Adrenal gland (tissue), 12 donors: ENCODE data around the gene ZNRF1. TPM values are rescaled to one million over a fixed set of nuclear protein-coding genes. Genes with fewer than 3 reads are reported as not detected.

Experiments used
- DNase-seq, 7 donors: peaks; one replicate each; pipeline ENCODE4 v3.0.0-alpha.2; 2019 to 2020
- H3K27ac ChIP-seq, 5 donors: fragments of 200-600 bp; sonication (generic) in 4 of 5; 1 replicate in 3 of 5; 2 replicates in 2 of 5; pipeline versions ENCODE4 v1.5.1 to v1.8.0; 2016 to 2020; ENCODE audit warnings: mild to moderate bottlenecking in 1 of 5
- H3K27me3 ChIP-seq: fragments of 200-600 bp; 2 replicates; pipeline ENCODE4 v1.8.0; 2021
- H3K36me3 ChIP-seq, 2 donors: fragments of 200-600 bp; replicated peaks in 1 of 2; 1 replicate in 1 of 2; 2 replicates in 1 of 2; pipeline versions ENCODE4 v1.5.1 to v1.8.0; 2018 to 2022
- H3K4me1 ChIP-seq, 2 donors: fragments of 200-600 bp; replicated peaks in 1 of 2; 1 replicate in 1 of 2; 2 replicates in 1 of 2; pipeline versions ENCODE4 v1.5.1 to v1.8.0; 2018 to 2021
- H3K4me3 ChIP-seq, 4 donors: fragments of 200-600 bp; sonication (generic) in 3 of 4; one replicate each; pipeline ENCODE4 v1.5.1; 2016 to 2018
- H3K9me3 ChIP-seq, 3 donors: fragments of 200-600 bp; sonication (generic) in 1 of 3; replicated peaks in 1 of 3; 1 replicate in 2 of 3; 2 replicates in 1 of 3; pipeline versions ENCODE4 v1.5.1 to v1.8.0; 2016 to 2021
- CTCF ChIP-seq, 6 experiments: fragments of 450-650 bp in 4 of 6; fragments of 200-600 bp in 2 of 6; sonication (generic) in 1 of 6; IDR thresholded peaks; 1 replicate in 5 of 6; 2 replicates in 1 of 6; pipeline versions ENCODE4 v1.5.1 to v1.8.0; 2016 to 2021; ENCODE audit warnings: antibody characterized with exemption in 6 of 6, mild to moderate bottlenecking in 2 of 6, moderate library complexity in 1 of 6
- POLR2A ChIP-seq, 2 donors: fragments of 450-650 bp; IDR thresholded peaks; one replicate each; pipeline ENCODE4 v1.6.1; 2017; ENCODE audit warnings: antibody characterized with exemption in 2 of 2, mild to moderate bottlenecking in 2 of 2, moderate library complexity in 1 of 2
- WGBS, 4 donors: extraction: QIAGEN DNeasy Blood & Tissue Kit in 2 of 4; methylation state at CpG; one replicate each; pipeline versions ENCODE4 v1.1.5 to v1.1.7; 2013 to 2017; 5-methylcytosine and 5-hydroxymethylcytosine counted together
- intact Hi-C, 2 donors: fragments of 100-400 bp; cut with DNase I; formaldehyde crosslinking; loops; one replicate each; pipeline versions ENCODE4 v1.14.1 to v1.15.0; 2022 to 2023
- polyA plus RNA-seq, 3 donors: library from polyadenylated mRNA; stranded (reverse); fragments of 200-250 nt in 2 of 3; fragments of 350-450 nt in 1 of 3; fragmentation: Illumina TruSeq in 1 of 3; extraction: RNeasy Lipid Tissue Mini Kit (QIAGEN cat#74804) in 1 of 3; gene quantifications; one replicate each; pipeline ENCODE4 v1.2.3, GENCODE V29; 2013 to 2014
- total RNA-seq, 9 donors: library from RNA; depleted of rRNA in 4 of 9; stranded (reverse); fragments of >200 nt in 4 of 9; fragments of 120-200 nt in 1 of 9; fragmentation: NEBNext Ultra II Directional in 1 of 9; extraction: Animal tissue kit (Norgen Biotek cat#: 25700) in 1 of 9; gene quantifications; one replicate each; pipeline versions ENCODE4 v1.1.0 to v1.2.4, GENCODE V29; 2013 to 2023
- donor health status: healthy with polysubstance abuse.
- donor health status: Bipolar disorder and iron deficiency.
- donor health status: DM: yes; HTN: yes; CAD: no.
- donor health status: DM: no; HTN: no; CAD: no.
- donor health status: DM: no; HTN: no; CAD: no.
- donor health status: DM: yes; HTN: yes; CAD: no.

ZNRF1 gene
- total and polyA plus RNA-seq, 12 donors = 9.9 to 29.2 (median 25.4) TPM

GRCh38 chr16:75152635-75153034, 153.8 kb downstream of the ZNRF1 start:
- intact Hi-C loops = no loop called here
- no peak for DNase-seq
- TF ChIP-seq POLR2A (IDR thresholded peaks at IDR 0.05) (no peak), CTCF (IDR thresholded peaks at IDR 0.05) (no peak)
- no peaks in the 10 kb centered on the region for H3K4me1 ChIP-seq
- H3K27ac ChIP-seq = no peak overlapping the region
- H3K9me3 ChIP-seq = peaks cover 0 to 11% (median 9%) of the 10 kb centered on the region in 3 donors
- H3K36me3 ChIP-seq = no peaks in the 10 kb centered on the region
- no peaks in the 10 kb centered on the region for H3K27me3 ChIP-seq
- no peak overlapping the region for H3K4me3 ChIP-seq

- no peaks in the 10 kb centered on the region for H3K36me3 ChIP-seq
- intact Hi-C loops = no loop called here
- 93 to 100% (median 97%) methylated on average over 1 of the region's 1 CpG for WGBS, 4 donors
Measured at GRCh38 chr16:75160386-75160785, 161.6 kb downstream of the ZNRF1 start.

More at GRCh38 chr16:75160386-75160785, 161.6 kb downstream of the ZNRF1 start:
- TF ChIP-seq CTCF (IDR thresholded peaks at IDR 0.05) (no peak), POLR2A (IDR thresholded peaks at IDR 0.05) (no peak)
- H3K4me3 ChIP-seq = no peak overlapping the region
- no peaks in the 10 kb centered on the region for H3K9me3 ChIP-seq
- no peak overlapping the region for H3K27ac ChIP-seq
- no peaks in the 10 kb centered on the region for H3K27me3 ChIP-seq
- no peaks in the 10 kb centered on the region for H3K4me1 ChIP-seq
- no peak for DNase-seq

Other genes with a start within 250 kb of the ZNRF1 start
- gene FA2H, start 224.2 kb upstream of the ZNRF1 start, total RNA-seq = 1 to 10 TPM in 1 of 9 donors, under 1 TPM in 4, not detected in 4; 0.18 to 6.1 (median 0.39) TPM
- gene FA2H, start 224.2 kb upstream of the ZNRF1 start, polyA plus RNA-seq = under 1 TPM in 2 of 3 donors, not detected in 1; 0.17 to 0.33 TPM
- 100 to 1,000 TPM in 1 of 9 donors, 10 to 100 TPM in 8; 21.5 to 130 (median 71.3) TPM for gene WDR59, start 13.9 kb upstream of the ZNRF1 start, total RNA-seq
- gene WDR59, start 13.9 kb upstream of the ZNRF1 start, polyA plus RNA-seq = 10 to 100 TPM; 56.7 to 71.1 (median 57.0) TPM
- 10 to 100 TPM in 8 of 9 donors, 1 to 10 TPM in 1; 2.4 to 46.0 (median 21.6) TPM for gene LDHD, start 117.8 kb downstream of the ZNRF1 start, total RNA-seq
- 10 to 100 TPM; 11.8 to 18.9 (median 12.1) TPM for gene LDHD, start 117.8 kb downstream of the ZNRF1 start, polyA plus RNA-seq
- 10 to 100 TPM in 3 of 9 donors, 1 to 10 TPM in 6; 5.9 to 15.1 (median 9.6) TPM for gene ZFP1, start 149.5 kb downstream of the ZNRF1 start, total RNA-seq
- gene ZFP1, start 149.5 kb downstream of the ZNRF1 start, polyA plus RNA-seq = 10 to 100 TPM in 1 of 3 donors, 1 to 10 TPM in 2; 4.5 to 10.5 (median 6.9) TPM
- 10 to 100 TPM in 1 of 9 donors, 1 to 10 TPM in 4, not detected in 4; 1.5 to 15.1 (median 3.8) TPM for gene CTRB2, start 208.1 kb downstream of the ZNRF1 start, total RNA-seq
- gene CTRB2, start 208.1 kb downstream of the ZNRF1 start, polyA plus RNA-seq = 1 to 10 TPM in 1 of 3 donors, under 1 TPM in 1, not detected in 1; 0.88 to 2.5 TPM
- gene CTRB1, start 220.0 kb downstream of the ZNRF1 start, total RNA-seq = 1 to 10 TPM in 6 of 9 donors, under 1 TPM in 1, not detected in 2; 0.67 to 9.9 (median 1.7) TPM
- gene CTRB1, start 220.0 kb downstream of the ZNRF1 start, polyA plus RNA-seq = 1 to 10 TPM in 2 of 3 donors, not detected in 1; 2.0 to 4.2 TPM